ENCODE measurements around the gene DNASE2B. TPM values are rescaled to one million over a fixed set of nuclear protein-coding genes. Genes with fewer than 3 reads are reported as not detected.

The DNASE2B gene
- total and polyA plus RNA-seq, 9 donors, result 0.09 to 0.18 (median 0.15) TPM; not detected in 4

DNA sequence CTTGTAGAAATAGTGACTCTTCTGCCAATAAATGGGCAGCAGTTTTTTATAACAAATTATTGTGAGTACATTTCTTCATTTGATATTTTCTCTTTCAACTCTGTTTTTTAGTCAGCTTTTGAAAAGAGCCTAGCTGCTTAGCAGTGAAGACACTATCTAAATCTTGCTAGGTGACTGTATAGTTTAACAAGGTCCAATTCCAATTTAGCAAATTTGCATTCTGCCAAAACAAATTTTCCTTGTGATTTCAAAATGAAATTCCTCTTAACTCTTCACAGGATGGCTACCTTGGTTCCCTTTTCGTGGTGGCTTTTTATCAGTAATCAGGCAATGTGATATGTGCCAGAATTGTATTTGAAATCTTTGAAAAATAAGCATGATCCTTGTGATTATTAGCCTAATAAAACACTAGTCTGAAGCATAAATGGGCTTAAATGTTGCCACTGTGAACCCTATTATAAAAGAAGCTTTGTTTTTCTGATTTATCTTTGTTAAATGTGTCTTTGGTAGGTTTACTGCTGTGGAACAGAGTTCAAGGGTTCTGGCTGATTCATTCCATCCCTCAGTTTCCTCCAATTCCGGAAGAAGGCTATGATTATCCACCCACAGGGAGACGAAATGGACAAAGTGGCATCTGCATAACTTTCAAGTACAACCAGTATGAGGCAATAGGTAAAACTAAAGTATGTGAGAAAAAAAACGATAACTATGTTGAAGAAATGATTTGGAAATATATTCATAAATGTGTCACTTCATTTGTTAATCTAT lies 12.2 kb downstream of the DNASE2B start:
- no CpG with 5 or more reads among the region's 4 CpGs for WGBS (ENCODE audit: insufficient coverage)

DNA sequence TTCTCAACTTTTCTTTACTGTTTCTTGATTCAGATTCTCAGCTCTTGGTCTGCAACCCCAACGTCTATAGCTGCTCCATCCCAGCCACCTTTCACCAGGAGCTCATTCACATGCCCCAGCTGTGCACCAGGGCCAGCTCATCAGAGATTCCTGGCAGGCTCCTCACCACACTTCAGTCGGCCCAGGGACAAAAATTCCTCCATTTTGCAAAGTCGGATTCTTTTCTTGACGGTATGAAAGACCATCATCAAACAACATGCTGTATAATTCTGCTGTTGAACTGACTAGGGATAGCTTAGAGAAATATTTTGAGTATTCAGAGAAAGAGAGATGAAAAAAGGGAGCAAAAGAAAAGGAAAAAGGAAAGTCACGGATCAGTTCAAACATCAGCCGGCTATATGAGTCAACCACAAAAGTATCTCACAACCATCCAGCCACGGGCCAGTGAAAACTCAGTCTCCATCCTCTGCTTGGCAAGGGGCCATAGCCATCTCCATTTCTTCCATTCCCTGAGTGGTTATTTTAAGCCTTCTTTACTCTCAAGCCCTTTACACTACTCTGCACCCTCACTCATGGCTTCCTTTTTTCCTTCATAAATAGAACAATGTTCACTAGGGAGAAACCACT lies 14.1 kb downstream of the DNASE2B start:
- no peak for DNase-seq
- Histone ChIP-seq H3K27ac (ENCODE audit: low read length) (no peak overlapping the region), H3K4me1 (ENCODE audit: control insufficient read depth, insufficient read depth, low read length) (no peaks in the 10 kb centered on the region), H3K4me3 (ENCODE audit: low read length) (no peak overlapping the region), H3K36me3 (ENCODE audit: control insufficient read depth, insufficient read depth, low read length) (no peaks in the 10 kb centered on the region), H3K27me3 (ENCODE audit: control insufficient read depth, insufficient read depth, low read length) (no peaks in the 10 kb centered on the region), H3K9me3 (replicated peaks; ENCODE audit: control insufficient read depth, low read depth, low read length) (no peaks in the 10 kb centered on the region)
- WGBS (ENCODE audit: insufficient coverage), result 68% methylated on average over 2 of the region's 7 CpGs

More for the DNA sequence above, 12.2 kb downstream of the DNASE2B start:
- no peak overlapping the region for H3K4me3 ChIP-seq (ENCODE audit: low read length)
- H3K4me1 ChIP-seq (ENCODE audit: control insufficient read depth, insufficient read depth, low read length), result no peaks in the 10 kb centered on the region
- no peaks in the 10 kb centered on the region for H3K36me3 ChIP-seq (ENCODE audit: control insufficient read depth, insufficient read depth, low read length)
- DNase-seq, result no peak
- H3K27ac ChIP-seq (ENCODE audit: low read length), result no peak overlapping the region
- H3K9me3 ChIP-seq (replicated peaks; ENCODE audit: control insufficient read depth, low read depth, low read length), result no peaks in the 10 kb centered on the region
- no peaks in the 10 kb centered on the region for H3K27me3 ChIP-seq (ENCODE audit: control insufficient read depth, insufficient read depth, low read length)

DNA sequence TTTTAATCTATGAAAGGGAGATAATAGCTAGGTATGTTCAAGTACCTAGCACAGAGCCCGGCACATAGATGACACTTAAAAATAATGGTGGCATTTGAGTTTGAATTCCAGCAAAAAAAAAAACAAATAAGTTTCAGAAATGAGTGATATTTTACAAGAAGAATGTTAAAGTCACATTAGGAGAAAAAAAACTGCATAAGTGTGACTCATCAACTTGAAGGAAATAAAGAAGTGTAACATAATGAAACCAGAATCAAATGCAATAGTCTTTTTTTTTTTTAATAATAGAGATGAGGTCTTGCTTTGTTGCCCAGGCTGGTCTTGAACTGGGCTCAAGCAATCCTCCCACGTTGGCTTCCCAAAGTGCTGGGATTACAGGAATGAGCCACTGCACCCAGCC lies 17.1 kb downstream of the DNASE2B start:
- H3K27me3 ChIP-seq (ENCODE audit: control insufficient read depth, insufficient read depth, low read length), result no peaks in the 10 kb centered on the region
- no peak overlapping the region for H3K4me3 ChIP-seq (ENCODE audit: low read length)
- H3K9me3 ChIP-seq (replicated peaks; ENCODE audit: control insufficient read depth, low read depth, low read length), result no peaks in the 10 kb centered on the region
- no peak overlapping the region for H3K27ac ChIP-seq (ENCODE audit: low read length)
- H3K4me1 ChIP-seq (ENCODE audit: control insufficient read depth, insufficient read depth, low read length), result no peaks in the 10 kb centered on the region
- WGBS (ENCODE audit: insufficient coverage), result no CpG with 5 or more reads among the region's 2 CpGs
- no peaks in the 10 kb centered on the region for H3K36me3 ChIP-seq (ENCODE audit: control insufficient read depth, insufficient read depth, low read length)
- DNase-seq, result no peak

DNA sequence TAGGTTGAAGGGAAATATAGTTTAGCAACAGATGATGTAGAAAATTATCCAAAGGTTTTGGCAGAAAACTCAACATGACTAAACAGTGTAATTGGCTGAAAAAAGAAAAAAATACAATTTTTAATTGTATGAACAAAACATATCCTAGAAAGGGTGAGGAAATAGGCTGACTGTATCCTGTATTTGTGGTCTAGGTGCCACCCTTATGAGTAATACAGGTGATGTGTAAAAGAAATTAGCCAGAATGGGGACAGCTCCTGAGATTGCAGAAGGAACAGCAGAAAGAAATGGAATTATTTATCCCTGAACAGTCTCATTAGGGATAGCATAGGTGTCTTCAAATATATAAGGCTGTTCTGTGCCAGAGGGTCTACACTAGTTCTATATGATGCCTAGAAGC lies 24.6 kb downstream of the DNASE2B start:
- no peaks in the 10 kb centered on the region for H3K9me3 ChIP-seq (replicated peaks; ENCODE audit: control insufficient read depth, low read depth, low read length)
- no peak overlapping the region for H3K27ac ChIP-seq (ENCODE audit: low read length)
- no peak overlapping the region for H3K4me3 ChIP-seq (ENCODE audit: low read length)
- no peak for DNase-seq
- no peaks in the 10 kb centered on the region for H3K4me1 ChIP-seq (ENCODE audit: control insufficient read depth, insufficient read depth, low read length)
- no peaks in the 10 kb centered on the region for H3K36me3 ChIP-seq (ENCODE audit: control insufficient read depth, insufficient read depth, low read length)
- no peaks in the 10 kb centered on the region for H3K27me3 ChIP-seq (ENCODE audit: control insufficient read depth, insufficient read depth, low read length)

DNA sequence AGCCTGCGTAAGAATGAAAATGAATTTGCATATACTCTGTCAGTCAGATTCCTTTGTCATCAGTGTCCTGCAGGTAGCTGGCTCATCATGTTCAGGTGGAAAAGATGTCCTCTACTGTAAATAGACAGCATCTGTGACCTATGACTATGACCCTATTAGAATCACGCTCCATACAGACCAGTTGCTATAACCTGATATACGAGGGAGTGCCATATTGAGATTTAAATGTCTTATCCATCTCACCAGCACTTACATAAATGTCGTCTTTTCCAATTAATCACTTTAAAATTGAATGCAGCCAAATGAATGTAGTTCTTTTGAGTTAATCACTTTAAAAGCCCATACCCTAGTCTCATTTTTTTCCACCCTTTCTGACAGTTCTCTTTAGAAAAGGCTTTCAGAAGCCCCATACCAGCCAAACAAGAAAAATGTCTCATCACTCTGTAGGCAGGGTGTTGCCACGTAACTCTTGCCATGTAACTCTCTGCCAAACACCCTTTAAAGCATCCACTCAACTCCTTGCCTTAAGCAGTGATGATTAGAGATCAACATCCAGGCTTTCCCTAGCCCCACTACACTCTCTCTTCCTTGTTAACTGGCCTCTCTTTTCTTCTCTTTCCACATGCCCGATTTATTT lies 26.3 kb downstream of the DNASE2B start:
- Histone ChIP-seq H3K36me3 (ENCODE audit: control insufficient read depth, insufficient read depth, low read length) (no peaks in the 10 kb centered on the region), H3K9me3 (replicated peaks; ENCODE audit: control insufficient read depth, low read depth, low read length) (no peaks in the 10 kb centered on the region), H3K27me3 (ENCODE audit: control insufficient read depth, insufficient read depth, low read length) (no peaks in the 10 kb centered on the region), H3K4me1 (ENCODE audit: control insufficient read depth, insufficient read depth, low read length) (no peaks in the 10 kb centered on the region), H3K4me3 (ENCODE audit: low read length) (no peak overlapping the region), H3K27ac (ENCODE audit: low read length) (no peak overlapping the region)
- WGBS (ENCODE audit: insufficient coverage), result 69% methylated on average over 2 of the region's 6 CpGs
- no peak for DNase-seq

DNA sequence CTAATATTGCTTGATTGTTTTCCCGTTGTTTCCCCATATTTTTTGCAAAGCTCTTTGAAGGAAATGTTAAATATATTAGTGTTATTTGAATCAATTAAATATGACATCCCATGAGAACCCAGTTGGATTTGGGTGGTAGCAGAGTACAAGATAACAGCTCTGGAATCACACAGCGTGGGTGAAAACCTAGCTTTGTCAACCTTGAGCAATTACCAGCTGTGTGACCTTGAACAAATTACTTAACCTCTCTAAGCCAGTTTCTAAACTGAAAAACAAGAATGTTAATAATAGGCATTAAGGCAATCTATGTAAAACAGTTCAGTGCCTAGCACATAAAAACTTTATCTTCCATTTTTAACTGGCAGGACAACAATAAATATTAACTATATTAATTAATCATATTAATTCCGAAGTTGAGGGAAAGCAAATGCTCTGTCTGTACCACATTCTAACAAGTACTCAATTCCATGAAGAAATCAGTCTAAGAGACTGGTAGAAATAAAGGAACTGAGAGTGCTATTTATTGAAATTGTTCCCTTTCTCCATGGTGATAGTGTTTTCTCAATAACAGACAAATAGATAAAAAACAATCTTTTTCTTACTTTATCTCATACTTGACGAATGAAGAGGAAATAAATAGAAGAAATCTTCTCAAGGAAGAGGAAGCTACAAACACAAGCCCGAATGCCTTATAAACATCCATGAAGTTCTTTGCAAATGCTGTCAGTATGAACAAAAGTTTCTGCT lies 27.0 kb downstream of the DNASE2B start:
- H3K27ac ChIP-seq (ENCODE audit: low read length), result no peak overlapping the region
- H3K4me1 ChIP-seq (ENCODE audit: control insufficient read depth, insufficient read depth, low read length), result no peaks in the 10 kb centered on the region
- no CpG with 5 or more reads among the region's 5 CpGs for WGBS (ENCODE audit: insufficient coverage)
- H3K9me3 ChIP-seq (replicated peaks; ENCODE audit: control insufficient read depth, low read depth, low read length), result peaks cover 3% of the 10 kb centered on the region
- H3K4me3 ChIP-seq (ENCODE audit: low read length), result no peak overlapping the region
- H3K27me3 ChIP-seq (ENCODE audit: control insufficient read depth, insufficient read depth, low read length), result no peaks in the 10 kb centered on the region
- DNase-seq, result peak; percentile 34
- H3K36me3 ChIP-seq (ENCODE audit: control insufficient read depth, insufficient read depth, low read length), result no peaks in the 10 kb centered on the region

DNA sequence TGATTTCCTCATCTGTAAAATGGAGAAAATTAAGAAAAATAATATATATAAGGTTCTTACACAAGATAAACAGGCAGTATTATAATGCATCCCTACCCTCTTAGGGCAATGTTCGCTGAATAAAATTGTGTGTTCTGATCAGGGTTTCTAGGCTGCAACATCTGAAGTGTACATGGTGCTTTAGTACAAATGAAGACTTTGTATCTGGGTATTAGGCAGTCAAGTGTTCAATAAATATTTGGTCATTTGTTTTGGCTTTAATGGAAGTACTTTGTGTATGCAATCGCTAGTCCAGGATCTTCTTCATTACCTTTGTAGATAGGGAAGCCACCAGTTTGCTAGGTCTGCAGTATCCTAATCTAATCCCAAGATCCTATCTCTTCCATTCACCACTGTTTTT lies 28.1 kb downstream of the DNASE2B start:
- Histone ChIP-seq H3K4me1 (ENCODE audit: control insufficient read depth, insufficient read depth, low read length) (no peaks in the 10 kb centered on the region), H3K36me3 (ENCODE audit: control insufficient read depth, insufficient read depth, low read length) (no peaks in the 10 kb centered on the region), H3K9me3 (replicated peaks; ENCODE audit: control insufficient read depth, low read depth, low read length) (peaks cover 3% of the 10 kb centered on the region), H3K4me3 (ENCODE audit: low read length) (no peak overlapping the region), H3K27ac (ENCODE audit: low read length) (no peak overlapping the region), H3K27me3 (ENCODE audit: control insufficient read depth, insufficient read depth, low read length) (no peaks in the 10 kb centered on the region)
- no peak for DNase-seq
- no CpG with 5 or more reads among the region's 2 CpGs for WGBS (ENCODE audit: insufficient coverage)

DNA sequence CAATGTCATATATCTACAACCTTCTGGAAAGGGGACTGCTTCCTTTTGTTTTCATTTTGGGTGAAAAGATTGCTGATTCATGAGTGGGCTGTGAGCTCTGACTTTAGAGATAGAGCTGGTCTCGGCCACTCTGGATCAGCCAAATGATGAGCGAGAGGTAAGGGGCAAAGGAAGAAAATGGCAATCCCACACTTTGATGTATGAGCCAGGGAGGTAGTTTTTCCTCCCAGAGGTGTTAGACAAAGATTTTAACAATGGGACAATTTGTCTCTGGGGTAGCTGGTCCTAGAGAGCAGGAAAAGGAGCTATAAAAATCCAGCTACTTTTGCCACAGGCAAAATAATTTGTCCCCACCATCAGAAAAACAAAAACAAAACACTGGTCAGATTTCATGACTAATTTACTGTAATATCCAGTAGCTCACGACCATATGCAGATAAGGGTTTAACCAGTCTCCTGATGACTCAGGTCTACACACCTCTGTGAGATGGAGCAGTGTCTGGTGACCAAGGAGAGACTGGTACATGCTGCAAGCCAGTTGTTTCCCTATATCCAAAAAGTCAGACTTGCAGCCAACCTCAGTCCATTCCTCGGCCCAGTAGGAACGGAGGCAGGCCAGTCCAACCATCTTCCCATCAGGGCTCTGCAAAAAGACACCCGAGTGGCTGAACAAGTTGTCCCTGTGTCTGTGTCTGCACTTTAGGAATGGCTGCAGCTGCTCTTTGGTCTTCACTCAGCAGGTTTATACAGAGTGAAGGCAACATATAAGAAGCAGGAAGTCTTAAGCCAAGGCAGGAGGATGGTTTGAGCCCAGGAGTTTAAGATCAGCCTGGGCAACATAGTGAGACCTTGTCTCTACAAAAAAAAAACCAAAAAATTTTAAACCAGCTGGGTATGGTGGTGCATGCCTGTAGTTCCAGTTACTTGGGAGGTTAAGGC lies 29.2 kb downstream of the DNASE2B start:
- no peak for DNase-seq
- Histone ChIP-seq H3K27me3 (ENCODE audit: control insufficient read depth, insufficient read depth, low read length) (no peaks in the 10 kb centered on the region), H3K4me1 (ENCODE audit: control insufficient read depth, insufficient read depth, low read length) (no peaks in the 10 kb centered on the region), H3K4me3 (ENCODE audit: low read length) (no peak overlapping the region), H3K36me3 (ENCODE audit: control insufficient read depth, insufficient read depth, low read length) (no peaks in the 10 kb centered on the region), H3K27ac (ENCODE audit: low read length) (no peak overlapping the region), H3K9me3 (replicated peaks; ENCODE audit: control insufficient read depth, low read depth, low read length) (peaks cover 3% of the 10 kb centered on the region)
- 100% methylated on average over 2 of the region's 6 CpGs for WGBS (ENCODE audit: insufficient coverage)

DNA sequence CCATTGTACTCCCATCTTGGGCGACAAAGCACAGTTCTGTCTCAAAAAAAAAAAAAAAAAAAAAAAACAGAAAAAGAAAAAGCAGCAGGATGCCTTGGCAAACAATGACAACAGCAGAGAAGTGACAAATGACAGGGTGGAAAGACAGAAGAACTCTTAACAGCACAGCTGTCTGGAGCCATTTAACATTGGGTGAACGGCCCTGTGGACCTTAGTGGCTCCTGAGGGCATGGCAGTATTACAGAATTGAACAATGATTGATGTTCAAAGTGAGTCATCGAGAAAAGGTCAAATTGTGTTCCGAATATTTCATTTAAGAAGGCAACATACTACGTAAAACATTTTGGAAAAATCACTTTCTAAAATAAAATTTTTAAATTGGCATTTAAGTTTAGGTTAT lies 30.0 kb downstream of the DNASE2B start:
- Histone ChIP-seq H3K36me3 (ENCODE audit: control insufficient read depth, insufficient read depth, low read length) (no peaks in the 10 kb centered on the region), H3K4me3 (ENCODE audit: low read length) (no peak overlapping the region), H3K27ac (ENCODE audit: low read length) (no peak overlapping the region), H3K4me1 (ENCODE audit: control insufficient read depth, insufficient read depth, low read length) (no peaks in the 10 kb centered on the region), H3K9me3 (replicated peaks; ENCODE audit: control insufficient read depth, low read depth, low read length) (peaks cover 3% of the 10 kb centered on the region), H3K27me3 (ENCODE audit: control insufficient read depth, insufficient read depth, low read length) (no peaks in the 10 kb centered on the region)
- 60% methylated on average over 2 of the region's 5 CpGs for WGBS (ENCODE audit: insufficient coverage)
- no peak for DNase-seq
